ENCODE results near the gene SREBF2.

DNA sequence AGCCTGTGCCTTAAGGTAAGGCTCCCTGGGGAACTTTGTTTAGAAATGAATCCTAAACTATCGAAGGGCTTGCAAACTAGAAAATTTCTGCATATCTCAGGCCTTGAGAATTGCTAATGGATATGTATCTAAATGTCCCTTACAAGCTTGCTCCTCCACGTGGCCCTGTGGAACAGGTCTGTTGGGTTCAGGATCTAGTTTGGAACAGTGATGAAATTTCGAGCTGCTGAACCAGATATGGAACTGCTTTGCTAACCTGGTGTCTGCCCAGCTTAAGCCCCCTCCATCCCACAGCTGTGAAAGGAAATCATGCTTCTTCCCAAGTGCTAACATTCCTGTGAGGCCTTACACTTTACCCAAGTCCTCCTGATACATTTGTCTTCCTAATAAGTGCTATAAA is 11.6 kb downstream of the SREBF2 start:
- TF ChIP-seq, protein P1, sequence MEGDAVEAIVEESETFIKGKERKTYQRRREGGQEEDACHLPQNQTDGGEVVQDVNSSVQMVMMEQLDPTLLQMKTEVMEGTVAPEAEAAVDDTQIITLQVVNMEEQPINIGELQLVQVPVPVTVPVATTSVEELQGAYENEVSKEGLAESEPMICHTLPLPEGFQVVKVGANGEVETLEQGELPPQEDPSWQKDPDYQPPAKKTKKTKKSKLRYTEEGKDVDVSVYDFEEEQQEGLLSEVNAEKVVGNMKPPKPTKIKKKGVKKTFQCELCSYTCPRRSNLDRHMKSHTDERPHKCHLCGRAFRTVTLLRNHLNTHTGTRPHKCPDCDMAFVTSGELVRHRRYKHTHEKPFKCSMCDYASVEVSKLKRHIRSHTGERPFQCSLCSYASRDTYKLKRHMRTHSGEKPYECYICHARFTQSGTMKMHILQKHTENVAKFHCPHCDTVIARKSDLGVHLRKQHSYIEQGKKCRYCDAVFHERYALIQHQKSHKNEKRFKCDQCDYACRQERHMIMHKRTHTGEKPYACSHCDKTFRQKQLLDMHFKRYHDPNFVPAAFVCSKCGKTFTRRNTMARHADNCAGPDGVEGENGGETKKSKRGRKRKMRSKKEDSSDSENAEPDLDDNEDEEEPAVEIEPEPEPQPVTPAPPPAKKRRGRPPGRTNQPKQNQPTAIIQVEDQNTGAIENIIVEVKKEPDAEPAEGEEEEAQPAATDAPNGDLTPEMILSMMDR (IDR thresholded peaks at IDR 0.05; ENCODE audit: poor library complexity), result no peak
- TF ChIP-seq EZH2phosphoT487 (IDR thresholded peaks at IDR 0.05; ENCODE audit: low read depth, severe bottlenecking, unreplicated experiment), result no peak
